ENCODE results near the gene LGI4.
"Not testable (repeated sequence)": the region's sequence is repeated elsewhere in the genome, so short reads cannot be mapped to it uniquely, and the experiment has no call there.

Gene LGI4

GRCh38 chr19:35141837-35142605 lies 7.2 kb upstream of the LGI4 start:
- DNase-seq (ENCODE audit: low spot score): no peak

- DNase-seq (ENCODE audit: low spot score): peak; percentile 93
These were observed 6.3 kb upstream of the LGI4 start for GRCh38 chr19:35140962-35141836.

GRCh38 chr19:35140207-35140961 lies 5.5 kb upstream of the LGI4 start:
- no peak for DNase-seq (ENCODE audit: low spot score)

DNA sequence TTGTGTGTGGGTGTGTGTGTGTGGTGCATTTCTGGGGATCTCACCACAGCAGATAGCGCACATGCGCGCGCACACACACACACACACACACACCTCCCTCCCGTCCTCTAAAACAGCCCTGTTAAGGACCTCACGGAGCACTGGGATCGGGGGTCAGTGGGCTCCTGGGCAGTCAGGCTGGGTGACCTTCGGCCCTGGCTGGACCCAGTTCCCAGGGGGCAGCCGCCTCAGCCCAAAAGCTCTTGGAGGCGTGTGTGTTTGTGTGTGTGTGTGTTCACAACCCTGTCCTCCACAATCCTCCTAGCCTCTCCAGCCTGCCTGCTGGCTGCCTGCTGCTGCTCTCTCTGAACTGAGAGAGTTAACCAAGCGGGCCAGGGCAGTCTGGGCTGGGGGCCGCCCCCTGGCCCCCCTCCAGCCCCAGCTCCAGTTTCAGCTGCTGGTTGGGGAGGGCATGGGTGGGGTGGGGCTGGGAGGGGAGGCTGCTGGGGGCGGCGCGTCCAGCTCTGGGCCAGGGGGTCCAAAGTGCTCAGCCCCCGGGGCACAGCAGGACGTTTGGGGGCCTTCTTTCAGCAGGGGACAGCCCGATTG lies 3.5 kb upstream of the LGI4 start, which contains the start of gene FXYD1:
FXYD1 (plus strand) TSS at position 520 of the 588 bp plus-strand sequence. CDS start 1,256 bp downstream, outside the sequence.
- DNase-seq (ENCODE audit: low spot score): no peak

- DNase-seq (ENCODE audit: low spot score): no peak
These were observed 2.3 kb upstream of the LGI4 start for GRCh38 chr19:35136977-35137702.

- no peak for DNase-seq (ENCODE audit: low spot score)
These were observed 1.4 kb upstream of the LGI4 start for GRCh38 chr19:35136231-35136630.

- peak; percentile 84 for DNase-seq (ENCODE audit: low spot score)
These were observed 590 bp upstream of the LGI4 start for GRCh38 chr19:35135389-35135909.

GRCh38 chr19:35133826-35134225 lies 1.0 kb downstream of the LGI4 start:
- no peak for DNase-seq (ENCODE audit: low spot score)

- DNase-seq (ENCODE audit: low spot score): no peak
These were observed 2.6 kb downstream of the LGI4 start for GRCh38 chr19:35132254-35132653.

DNA sequence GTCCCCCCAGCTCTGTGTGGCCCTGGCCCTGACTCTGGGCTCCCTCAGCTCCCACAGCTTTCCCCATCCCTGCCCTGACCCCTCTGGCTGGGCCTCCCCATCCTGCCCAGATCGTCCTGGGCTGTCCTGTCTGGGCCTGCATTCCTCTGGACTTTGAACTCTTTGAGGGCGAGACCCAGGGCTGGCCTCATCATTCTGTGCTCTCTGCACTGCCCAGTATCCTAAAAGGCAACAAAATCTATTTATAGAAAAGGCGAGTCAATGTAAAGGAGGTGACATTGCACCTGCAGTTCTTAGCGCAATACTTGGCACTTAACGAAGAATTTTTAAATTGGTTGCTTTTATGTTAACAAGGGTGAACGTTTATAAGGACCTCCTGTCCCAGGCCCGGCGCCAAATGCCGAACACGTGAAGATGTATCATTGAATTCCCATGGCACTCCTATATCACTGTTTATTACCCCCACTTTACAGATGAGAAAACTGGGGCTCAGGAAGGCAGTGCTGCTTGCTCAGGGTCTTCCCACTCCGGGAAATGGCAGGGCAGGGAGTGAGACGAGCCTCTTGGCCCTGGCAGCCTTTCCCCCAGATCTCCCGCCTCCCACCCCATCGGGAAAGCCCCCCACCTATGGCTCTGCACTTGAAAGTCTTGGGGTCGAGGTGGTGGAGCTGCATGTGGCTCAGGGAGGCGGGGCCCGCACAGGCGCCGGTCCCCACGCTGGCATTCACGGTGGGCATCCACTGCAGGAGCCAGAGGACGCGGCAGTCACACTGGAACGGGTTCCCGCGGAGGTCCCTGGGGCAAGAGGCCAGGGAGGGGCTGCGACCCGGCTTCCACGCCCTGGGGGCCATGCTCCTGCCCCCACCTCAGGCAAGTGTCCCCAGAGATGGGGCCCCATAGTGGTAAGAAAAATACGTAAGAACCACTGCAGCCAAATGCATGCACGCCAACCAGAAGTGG lies 3.8 kb downstream of the LGI4 start:
- no peak for DNase-seq (ENCODE audit: low spot score)

DNA sequence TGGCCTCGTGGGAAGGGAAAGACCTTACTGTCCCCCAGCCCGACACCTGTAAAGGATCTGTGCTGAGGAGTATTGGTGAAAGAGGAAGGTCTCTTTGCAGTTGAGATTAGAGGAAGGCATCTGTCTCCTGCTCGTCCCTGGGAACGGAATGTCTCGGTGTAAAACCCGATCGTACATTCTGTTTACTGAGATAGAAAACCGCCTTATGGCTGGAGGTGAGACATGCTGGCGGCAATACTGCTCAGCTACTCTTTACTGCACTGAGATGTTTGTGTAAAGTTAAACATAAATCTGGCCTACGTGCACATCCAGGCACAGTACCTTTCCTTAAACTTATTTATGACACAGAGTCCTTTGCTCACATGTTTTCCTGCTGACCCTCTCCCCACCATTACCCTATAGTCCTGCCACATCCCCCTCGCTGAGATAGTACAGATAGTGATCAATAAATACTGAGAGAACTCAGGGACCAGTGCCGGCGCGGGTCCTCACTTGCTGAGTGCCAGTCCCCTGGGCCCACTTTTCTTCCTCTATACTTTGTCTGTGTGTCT lies 5.1 kb downstream of the LGI4 start:
- DNase-seq (ENCODE audit: low spot score): not testable (repeated sequence)

- DNase-seq (ENCODE audit: low spot score): no peak
These were observed 6.3 kb downstream of the LGI4 start for GRCh38 chr19:35128398-35129057.

- DNase-seq (ENCODE audit: low spot score): no peak
These were observed 7.0 kb downstream of the LGI4 start for GRCh38 chr19:35127871-35128270.

DNA sequence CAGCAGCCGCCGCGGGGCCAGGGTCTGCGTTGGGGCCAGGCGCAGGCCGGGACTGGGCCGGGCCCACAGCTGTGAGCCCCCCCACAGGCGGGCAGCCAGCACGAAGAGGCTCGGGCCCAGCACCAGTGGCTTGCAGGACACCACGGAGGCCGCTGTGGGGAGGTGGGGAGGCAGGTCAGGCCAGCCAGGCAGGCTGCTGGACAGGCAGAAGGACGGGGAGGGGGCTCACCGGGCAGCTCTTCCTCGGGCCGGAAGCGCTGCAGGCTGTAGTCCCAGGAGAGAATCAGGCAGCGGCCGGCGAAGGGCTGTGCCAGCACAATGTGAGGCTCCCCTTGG lies 8.3 kb downstream of the LGI4 start:
- DNase-seq (ENCODE audit: low spot score): peak; percentile 85

GRCh38 chr19:35125749-35126623 lies 8.9 kb downstream of the LGI4 start:
- DNase-seq (ENCODE audit: low spot score): no peak

DNA sequence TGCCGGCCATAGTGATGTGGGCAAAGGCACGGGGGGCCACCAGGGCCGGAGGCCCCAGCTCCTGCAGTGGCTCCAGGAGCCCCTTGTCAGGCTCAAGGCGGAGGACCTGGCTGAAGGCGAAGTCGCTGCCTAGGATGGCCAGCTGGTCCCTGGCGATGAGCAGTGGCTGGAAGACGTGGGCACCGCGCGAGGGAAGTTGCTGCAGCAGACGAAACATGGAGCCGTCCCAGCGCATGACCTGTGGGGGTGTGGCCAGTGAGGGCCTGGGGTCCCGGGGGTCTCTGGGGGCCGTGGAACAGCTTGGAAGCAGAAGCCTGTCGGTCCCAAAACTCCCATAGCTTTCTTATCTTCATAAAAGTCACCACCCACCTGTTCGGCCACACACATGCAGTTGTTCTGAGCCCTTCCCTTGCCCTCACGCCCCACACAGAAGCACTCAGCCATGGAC lies 9.6 kb downstream of the LGI4 start:
- no peak for DNase-seq (ENCODE audit: low spot score)

- DNase-seq (ENCODE audit: low spot score): peak; percentile 97
These were observed 10.5 kb downstream of the LGI4 start for GRCh38 chr19:35124098-35125060.

All from globus pallidus (tissue), 1 donor.